ENCODE data around the gene CNOT2. TPM values are rescaled to one million over a fixed set of nuclear protein-coding genes. Genes with fewer than 3 reads are reported as not detected.

Gene CNOT2
- total RNA-seq, 1 experiment from 2014 or later: 64.7 TPM

DNA sequence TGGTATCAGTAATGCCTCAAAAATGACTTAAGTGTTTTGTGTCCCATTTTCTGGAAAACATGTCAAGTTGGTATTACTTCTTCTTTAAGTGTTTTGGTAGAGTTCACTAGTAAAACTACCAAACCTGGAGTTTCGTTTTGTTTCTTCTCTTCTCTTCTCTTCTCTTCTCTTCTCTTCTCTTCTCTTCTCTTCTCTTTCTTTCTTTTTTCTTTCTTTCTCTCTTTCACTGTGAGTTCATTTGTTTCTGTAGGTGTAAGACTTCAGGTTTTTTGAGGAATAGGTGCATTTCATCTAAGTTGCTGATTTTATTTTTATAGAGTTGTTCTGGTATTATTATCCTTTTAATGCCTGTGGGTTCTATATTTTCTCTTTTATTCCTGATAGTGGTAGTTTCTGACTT lies 21.9 kb downstream of the CNOT2 start (continued):
- TF ChIP-seq ZSCAN18 (CRISPR knock-in tag; IDR thresholded peaks at IDR 0.05): no peak

DNA sequence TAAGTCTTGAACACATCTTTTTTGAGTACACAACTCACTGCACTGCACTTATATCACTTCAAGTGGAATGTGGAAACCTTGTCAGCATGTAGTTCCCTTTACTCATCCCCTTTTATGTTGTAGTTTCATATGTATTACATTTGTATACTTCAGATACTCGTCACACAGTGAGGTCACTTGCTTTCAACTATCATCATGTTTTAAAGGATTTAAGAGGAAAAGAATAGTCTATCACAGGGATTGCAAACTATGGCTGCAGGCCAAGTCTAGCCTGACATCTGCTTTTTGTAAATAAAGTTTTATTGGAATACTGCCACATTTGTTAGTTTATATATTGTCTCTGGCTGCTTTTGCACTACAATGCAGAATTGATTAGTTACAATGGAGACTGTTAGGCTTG lies 24.3 kb downstream of the CNOT2 start:
- Mint-ChIP-seq H3K4me1 (peaks cover 63% of the 10 kb centered on the region), H3K27me3 (ENCODE audit: low read depth) (no peaks in the 10 kb centered on the region), H3K36me3 (no peaks in the 10 kb centered on the region), H3K4me3 (no peak overlapping the region), H3K27ac (peak overlapping the region; percentile 33), H3K9me3 (no peaks in the 10 kb centered on the region)
- ChIA-PET POLR2A (no interaction called here), CTCF (no interaction called here)
- DNase-seq (ENCODE audit: low spot score) (no peak), ATAC-seq (no peak)
- TF ChIP-seq GABPB1 (CRISPR knock-in tag; IDR thresholded peaks at IDR 0.05): no peak
- no peak for TF ChIP-seq HMGA2 (CRISPR knock-in tag; IDR thresholded peaks at IDR 0.05)
- no peak for TF ChIP-seq ESRRA (CRISPR knock-in tag; IDR thresholded peaks at IDR 0.05; ENCODE audit: borderline replicate concordance)
- TF ChIP-seq ELF4 (CRISPR knock-in tag; IDR thresholded peaks at IDR 0.05; ENCODE audit: low read depth): no peak
- TF ChIP-seq OVOL2 (CRISPR knock-in tag; IDR thresholded peaks at IDR 0.05; ENCODE audit: borderline replicate concordance): no peak
- TF ChIP-seq CREB1 (CRISPR knock-in tag; IDR thresholded peaks at IDR 0.05): no peak
- TF ChIP-seq TEAD4 (CRISPR knock-in tag; IDR thresholded peaks at IDR 0.05): no peak
- TF ChIP-seq ZNF263 (CRISPR knock-in tag; IDR thresholded peaks at IDR 0.05; ENCODE audit: low read depth): no peak
- TF ChIP-seq AR (CRISPR knock-in tag; IDR thresholded peaks at IDR 0.05): no peak
- TF ChIP-seq PRDM15 (CRISPR knock-in tag; IDR thresholded peaks at IDR 0.05): no peak
- TF ChIP-seq ZNF396 (CRISPR knock-in tag; IDR thresholded peaks at IDR 0.05; ENCODE audit: borderline replicate concordance): no peak
- no peak for TF ChIP-seq NR3C1 (CRISPR knock-in tag; conservative IDR thresholded peaks at IDR 0.05; ENCODE audit: low read depth)
- TF ChIP-seq ZBTB21 (CRISPR knock-in tag; IDR thresholded peaks at IDR 0.05; ENCODE audit: borderline replicate concordance): no peak
- no peak for TF ChIP-seq NFATC4 (CRISPR knock-in tag; IDR thresholded peaks at IDR 0.05)
- TF ChIP-seq ZSCAN18 (CRISPR knock-in tag; IDR thresholded peaks at IDR 0.05): no peak
- TF ChIP-seq ZNF416 (CRISPR knock-in tag; IDR thresholded peaks at IDR 0.05): no peak
- no peak for TF ChIP-seq SP1 (CRISPR knock-in tag; conservative IDR thresholded peaks at IDR 0.05)
- no peak for TF ChIP-seq MYBL2 (CRISPR knock-in tag; IDR thresholded peaks at IDR 0.05)
